HepG2 (cell line): ENCODE results near the gene SH2D3A. TPM values are rescaled to one million over a fixed set of nuclear protein-coding genes. Genes with fewer than 3 reads are reported as not detected.

ENCODE experiments used
- ARNT ChIP-seq: fragments of 450-650 bp; IDR thresholded peaks from 2 replicates; pipeline ENCODE4 v1.6.1; 2017
- CAMTA2 ChIP-seq: sonication (generic); formaldehyde crosslinking; IDR thresholded peaks from 2 replicates; pipeline ENCODE4 v1.4.0; 2020; ENCODE audit warnings: mild to moderate bottlenecking, missing genetic modification reagents, borderline replicate concordance
- CEBPG ChIP-seq: IDR thresholded peaks from 2 replicates; pipeline ENCODE4 v1.6.1; 2016
- FOSL1 ChIP-seq: sonication (generic); formaldehyde crosslinking; IDR thresholded peaks from 2 replicates; pipeline ENCODE4 v1.9.0; 2021; ENCODE audit warnings: missing genetic modification reagents, borderline replicate concordance
- HDAC6 ChIP-seq: fragments of 200-600 bp; sonication (generic); IDR thresholded peaks from 2 replicates; pipeline ENCODE4 v1.7.0; 2017; ENCODE audit warnings: mild to moderate bottlenecking, antibody characterized with exemption, low read length, low read depth
- HOXA9 ChIP-seq: sonication (generic); formaldehyde crosslinking; IDR thresholded peaks from 2 replicates; pipeline ENCODE4 v1.8.1; 2022; ENCODE audit warnings: missing genetic modification reagents, mild to moderate bottlenecking, moderate library complexity, borderline replicate concordance
- JUND ChIP-seq: sonication (generic); formaldehyde crosslinking; IDR thresholded peaks from 2 replicates; pipeline ENCODE4 v1.8.0; 2022; ENCODE audit warnings: mild to moderate bottlenecking, missing genetic modification reagents
- MBD4 ChIP-seq: IDR thresholded peaks from 2 replicates; pipeline ENCODE4 v1.6.1; 2012; ENCODE audit warnings: low read length, inconsistent platforms, borderline replicate concordance
- PAXIP1 ChIP-seq: sonication (generic); formaldehyde crosslinking; conservative IDR thresholded peaks from 2 replicates; pipeline ENCODE4 v1.4.0; 2020; ENCODE audit warnings: mild to moderate bottlenecking, missing genetic modification reagents, moderate library complexity
- PCBP1 ChIP-seq: fragments of 200-400 bp; formaldehyde crosslinking; IDR thresholded peaks from 2 replicates; pipeline ENCODE4 v1.6.1; 2017; ENCODE audit warnings: mild to moderate bottlenecking, low read depth, low read length, borderline replicate concordance
- PITX1 ChIP-seq: sonication (generic); formaldehyde crosslinking; IDR thresholded peaks from 2 replicates; pipeline ENCODE4 v1.5.1; 2020; ENCODE audit warnings: mild to moderate bottlenecking, missing genetic modification reagents
- RARA ChIP-seq: IDR thresholded peaks from 2 replicates; pipeline ENCODE4 v1.6.1; 2016; ENCODE audit warnings: missing genetic modification reagents, missing compliant biosample characterization
- RBFOX2 ChIP-seq: fragments of 200-400 bp; formaldehyde crosslinking; IDR thresholded peaks from 2 replicates; pipeline ENCODE4 v1.6.1; 2017; ENCODE audit warnings: low read depth, mild to moderate bottlenecking, low read length
- TBL1XR1 ChIP-seq: fragments of 150-350 bp; IDR thresholded peaks from 2 replicates; pipeline ENCODE4 v1.6.1; 2014; ENCODE audit warnings: borderline replicate concordance, low read length; ENCODE audit not compliant: partially characterized antibody
- ZBTB20 ChIP-seq: sonication (generic); formaldehyde crosslinking; IDR thresholded peaks from 2 replicates; pipeline ENCODE4 v1.8.1; 2023; ENCODE audit warnings: missing genetic modification reagents, low read depth, mild to moderate bottlenecking, borderline replicate concordance
- ZNF160 ChIP-seq: sonication (generic); formaldehyde crosslinking; IDR thresholded peaks from 2 replicates; pipeline ENCODE4 v1.8.0; 2022; ENCODE audit warnings: mild to moderate bottlenecking, inconsistent platforms, missing genetic modification reagents
- ZNF607 ChIP-seq: sonication (generic); formaldehyde crosslinking; IDR thresholded peaks from 2 replicates; pipeline ENCODE4 v1.5.1; 2020; ENCODE audit warnings: missing genetic modification reagents, mild to moderate bottlenecking, borderline replicate concordance
- ZNF772 ChIP-seq: sonication (generic); formaldehyde crosslinking; IDR thresholded peaks from 2 replicates; pipeline ENCODE4 v1.5.0; 2020; ENCODE audit warnings: mild to moderate bottlenecking, missing genetic modification reagents
- ZNF850 ChIP-seq: sonication (generic); formaldehyde crosslinking; conservative IDR thresholded peaks from 2 replicates; pipeline ENCODE4 v1.9.0; 2021; ENCODE audit warnings: mild to moderate bottlenecking, missing genetic modification reagents
- polyA plus RNA-seq, 8 experiments: library from polyadenylated mRNA; depleted of rRNA in 3 of 8; stranded (reverse) in 7 of 8; unstranded in 1 of 8; fragments of >200 nt; fragmentation: Illumina TruSeq in 4 of 8; extraction: Trizol in 4 of 8; gene quantifications; 2 replicates each; pipeline versions ENCODE4 v1.2.1 to v1.2.3, GENCODE V29; 2011 to 2016; ENCODE audit warnings: low read depth in 4 of 8, missing spikeins in 1 of 8, mixed read lengths in 1 of 8; ENCODE audit not compliant: insufficient read depth in 1 of 8
- total RNA-seq, 5 experiments: library from RNA; depleted of rRNA; stranded (reverse); fragments of >200 nt; fragmentation: Illumina TruSeq; extraction: Trizol; gene quantifications; 2 replicates each; pipeline ENCODE4 v1.2.3, GENCODE V29; 2016; ENCODE audit warnings: low read depth in 1 of 5
- TF ChIP-seq, protein P1 (sequence below): sonication (generic); formaldehyde crosslinking; IDR thresholded peaks from 2 replicates; pipeline ENCODE4 v1.9.0; 2021; ENCODE audit warnings: missing genetic modification reagents, borderline replicate concordance
- TF ChIP-seq, protein P2 (sequence below): sonication (generic); formaldehyde crosslinking; IDR thresholded peaks from 2 replicates; pipeline ENCODE4 v1.8.1; 2023; ENCODE audit warnings: mild to moderate bottlenecking, missing genetic modification reagents

SH2D3A gene
- total and polyA plus RNA-seq, 2 of the 13 experiments (the other 11 are each of a cell fraction or from before 2014, with no cell fraction given) = 1.0 to 2.2 TPM

- TF ChIP-seq PAXIP1 (CRISPR knock-in tag) = peak; percentile 98
- no peak for TF ChIP-seq HOXA9 (CRISPR knock-in tag)
- peak; percentile 81; the same call in 1 of the 2 replicates for TF ChIP-seq ZNF772
- TF ChIP-seq ZNF850 = no peak
- TF ChIP-seq PCBP1 = peak; percentile 94
- no peak; the same call in 1 of the 2 replicates for TF ChIP-seq ZNF607 (CRISPR knock-in tag)
- TF ChIP-seq, protein P1, sequence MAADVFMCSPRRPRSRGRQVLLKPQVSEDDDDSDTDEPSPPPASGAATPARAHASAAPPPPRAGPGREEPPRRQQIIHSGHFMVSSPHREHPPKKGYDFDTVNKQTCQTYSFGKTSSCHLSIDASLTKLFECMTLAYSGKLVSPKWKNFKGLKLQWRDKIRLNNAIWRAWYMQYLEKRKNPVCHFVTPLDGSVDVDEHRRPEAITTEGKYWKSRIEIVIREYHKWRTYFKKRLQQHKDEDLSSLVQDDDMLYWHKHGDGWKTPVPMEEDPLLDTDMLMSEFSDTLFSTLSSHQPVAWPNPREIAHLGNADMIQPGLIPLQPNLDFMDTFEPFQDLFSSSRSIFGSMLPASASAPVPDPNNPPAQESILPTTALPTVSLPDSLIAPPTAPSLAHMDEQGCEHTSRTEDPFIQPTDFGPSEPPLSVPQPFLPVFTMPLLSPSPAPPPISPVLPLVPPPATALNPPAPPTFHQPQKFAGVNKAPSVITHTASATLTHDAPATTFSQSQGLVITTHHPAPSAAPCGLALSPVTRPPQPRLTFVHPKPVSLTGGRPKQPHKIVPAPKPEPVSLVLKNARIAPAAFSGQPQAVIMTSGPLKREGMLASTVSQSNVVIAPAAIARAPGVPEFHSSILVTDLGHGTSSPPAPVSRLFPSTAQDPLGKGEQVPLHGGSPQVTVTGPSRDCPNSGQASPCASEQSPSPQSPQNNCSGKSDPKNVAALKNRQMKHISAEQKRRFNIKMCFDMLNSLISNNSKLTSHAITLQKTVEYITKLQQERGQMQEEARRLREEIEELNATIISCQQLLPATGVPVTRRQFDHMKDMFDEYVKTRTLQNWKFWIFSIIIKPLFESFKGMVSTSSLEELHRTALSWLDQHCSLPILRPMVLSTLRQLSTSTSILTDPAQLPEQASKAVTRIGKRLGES = peak; percentile 18; the same call in 1 of the 2 replicates
- TF ChIP-seq TBL1XR1 = peak; percentile 71
- peak; percentile 68 for TF ChIP-seq RBFOX2
- TF ChIP-seq HDAC6 = peak; percentile 89; the same call in 1 of the 2 replicates
- peak; percentile 81; the same call in 1 of the 2 replicates for TF ChIP-seq JUND (CRISPR knock-in tag)
- no peak for TF ChIP-seq FOSL1 (CRISPR knock-in tag)
- TF ChIP-seq RARA (CRISPR knock-in tag) = peak; percentile 97
- peak; percentile 87 for TF ChIP-seq PITX1 (CRISPR knock-in tag)
- no peak for TF ChIP-seq CAMTA2 (CRISPR knock-in tag)
- peak; percentile 66; the same call in 1 of the 2 replicates for TF ChIP-seq ZBTB20 (CRISPR knock-in tag)
- no peak for TF ChIP-seq ARNT
- no peak for TF ChIP-seq ZNF160 (CRISPR knock-in tag)
- peak; percentile 89 for TF ChIP-seq CEBPG
- TF ChIP-seq MBD4 = no peak; the same call in 1 of the 2 replicates
- TF ChIP-seq, protein P2, sequence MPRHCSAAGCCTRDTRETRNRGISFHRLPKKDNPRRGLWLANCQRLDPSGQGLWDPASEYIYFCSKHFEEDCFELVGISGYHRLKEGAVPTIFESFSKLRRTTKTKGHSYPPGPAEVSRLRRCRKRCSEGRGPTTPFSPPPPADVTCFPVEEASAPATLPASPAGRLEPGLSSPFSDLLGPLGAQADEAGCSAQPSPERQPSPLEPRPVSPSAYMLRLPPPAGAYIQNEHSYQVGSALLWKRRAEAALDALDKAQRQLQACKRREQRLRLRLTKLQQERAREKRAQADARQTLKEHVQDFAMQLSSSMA = 0 out of 2 replicates have a peak, but pooled peaks have one; percentile 86
Measured at GRCh38 chr19:6720369-6721137, 46.7 kb downstream of the SH2D3A start, which contains the start of gene C3 (continued).
